ENCODE data around the gene PPIP5K1.

The PPIP5K1 gene

GRCh38 chr15:43484455-43484854 lies 105.6 kb downstream of the PPIP5K1 start:
- H3K27me3 ChIP-seq (replicated peaks; ENCODE audit: control insufficient read depth, insufficient read depth, low read length): no peaks in the 10 kb centered on the region
- no peak for TF ChIP-seq CTCF (IDR thresholded peaks at IDR 0.05; ENCODE audit: insufficient read depth, low read length, poor library complexity, severe bottlenecking)
- H3K36me3 ChIP-seq (ENCODE audit: control insufficient read depth, insufficient read depth, low read length): peaks cover 9% of the 10 kb centered on the region
- DNase-seq (ENCODE audit: extremely low read depth, insufficient read length): no peak
- no peak overlapping the region for H3K4me3 ChIP-seq (replicated peaks; ENCODE audit: low read depth, low read length)

All from GM06990 (cell line).